Kidney capillary endothelial cell (primary cell): Measurements from ENCODE around the gene PAPPA.

Experiments used
- DNase-seq: peaks from one replicate; pipeline ENCODE4 v3.0.0-alpha.2; 2018; ENCODE audit warnings: low spot score

PAPPA gene

GRCh38 chr9:116318468-116319374, 165.1 kb downstream of the PAPPA start:
- DNase-seq, result no peak

DNA sequence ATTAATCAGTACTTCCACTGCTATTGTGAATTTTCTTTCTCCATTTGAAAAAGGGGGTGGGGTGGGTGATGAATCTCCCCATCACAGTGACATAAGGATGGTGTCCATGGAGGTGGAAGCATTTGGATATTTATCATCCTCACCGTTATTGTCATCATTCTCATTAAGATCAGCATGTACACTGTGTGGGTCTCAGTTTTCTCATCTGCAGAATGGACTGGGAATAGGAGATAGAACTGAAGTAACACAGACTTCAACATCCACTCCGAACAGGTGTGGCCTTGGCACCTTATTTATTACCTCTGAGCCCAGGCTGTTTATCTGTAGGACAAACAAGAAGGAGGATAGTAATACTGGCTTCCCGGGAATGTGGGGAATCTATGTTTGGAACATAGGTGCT, 165.9 kb downstream of the PAPPA start:
- DNase-seq, result no peak

- DNase-seq, result no peak
Measured at GRCh38 chr9:116320290-116320689, 166.7 kb downstream of the PAPPA start.

DNA sequence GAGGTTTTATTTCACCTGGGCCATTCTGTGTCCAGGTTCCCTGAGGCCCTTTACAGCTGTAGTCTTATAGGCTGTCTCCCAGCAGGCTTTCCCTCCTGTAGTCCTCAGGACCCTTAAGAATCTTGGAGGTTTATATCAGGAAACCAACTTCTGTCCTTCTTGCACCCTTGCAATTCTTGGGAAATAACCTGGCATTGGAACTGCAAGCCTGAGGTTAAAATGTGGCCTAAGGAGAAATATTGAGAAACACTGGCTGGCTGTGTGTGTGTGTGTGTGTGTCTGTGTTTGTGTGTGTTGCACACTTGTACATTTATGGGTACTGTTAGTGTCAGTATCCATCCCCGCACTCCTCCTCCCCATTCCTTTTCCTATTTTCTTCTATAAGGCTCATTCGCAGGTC, 168.9 kb downstream of the PAPPA start:
- no peak for DNase-seq

- DNase-seq, result no peak
Measured at GRCh38 chr9:116323012-116323411, 169.4 kb downstream of the PAPPA start.

GRCh38 chr9:116323571-116323970, 170.0 kb downstream of the PAPPA start:
- DNase-seq, result no peak

DNA sequence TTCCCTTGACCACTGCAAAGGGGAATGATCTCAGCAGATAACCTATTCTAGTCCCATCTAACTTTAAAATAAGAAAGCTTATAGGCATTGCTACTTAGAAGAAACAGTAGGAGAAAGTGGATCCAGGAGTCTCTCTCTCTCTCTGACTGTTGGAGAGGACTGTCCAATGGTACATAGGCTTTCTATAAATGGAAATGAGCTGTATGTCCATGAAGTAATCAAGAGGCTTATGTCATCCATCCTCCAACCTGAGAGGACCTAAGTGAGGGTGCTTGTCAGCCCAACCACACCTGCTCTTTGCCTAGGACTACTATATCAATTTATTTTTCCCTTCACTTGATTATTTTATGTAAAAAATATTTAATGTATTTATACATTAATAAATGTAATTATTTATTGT, 172.3 kb downstream of the PAPPA start:
- DNase-seq, result no peak

DNA sequence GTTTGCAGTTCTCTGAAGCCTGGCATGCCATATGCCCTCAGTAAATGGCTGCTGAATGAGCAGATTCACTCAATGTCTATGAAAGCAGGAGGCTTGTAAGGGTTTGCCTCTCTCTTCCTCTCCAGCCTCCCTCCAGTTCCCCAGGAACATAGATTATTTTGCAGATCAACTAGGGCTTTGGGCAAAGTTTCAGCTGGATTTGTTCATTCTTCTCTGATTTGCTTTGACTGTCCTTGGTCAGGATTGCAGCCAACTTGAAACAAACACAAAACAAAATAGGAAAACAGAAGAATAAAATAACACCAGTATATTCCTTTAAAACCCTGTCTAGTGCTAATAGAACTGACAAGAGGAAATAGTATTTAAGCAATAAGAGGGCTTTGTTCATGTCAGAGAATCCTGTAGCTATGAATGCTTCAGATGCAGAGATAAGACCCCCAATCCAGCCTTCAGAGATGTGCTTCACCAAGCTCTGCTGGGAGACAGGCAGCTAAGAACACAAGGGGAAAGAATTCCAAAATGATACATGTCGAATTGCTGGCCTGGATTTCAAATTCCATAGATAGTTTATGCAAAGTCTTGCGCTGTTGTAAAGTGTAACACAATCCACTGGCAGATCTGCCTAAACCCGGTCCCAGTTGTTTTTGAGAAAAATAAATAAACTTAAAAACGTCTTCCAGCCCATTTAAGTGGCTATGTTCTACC, 174.3 kb downstream of the PAPPA start:
- DNase-seq, result no peak

DNA sequence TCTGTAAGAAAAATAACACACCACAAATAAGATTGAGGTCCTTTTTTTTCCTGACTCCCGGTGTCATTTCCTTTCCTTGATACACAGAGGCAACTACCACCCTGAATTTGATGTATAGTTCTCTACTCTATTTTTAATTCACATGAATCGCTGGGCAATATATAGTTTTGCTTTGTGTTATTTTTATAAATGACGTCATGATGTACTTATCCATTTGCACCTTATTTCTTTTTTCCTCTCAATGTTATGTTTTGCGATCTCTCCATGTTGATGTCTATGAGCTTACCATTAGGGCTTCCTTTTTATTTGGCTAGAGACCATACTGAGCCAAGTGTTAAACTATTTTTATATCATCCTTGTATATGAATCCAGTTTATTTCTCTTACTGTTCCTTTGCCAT, 175.9 kb downstream of the PAPPA start:
- DNase-seq, result no peak

- DNase-seq, result no peak
Measured at GRCh38 chr9:116331241-116331640, 177.7 kb downstream of the PAPPA start.

DNA sequence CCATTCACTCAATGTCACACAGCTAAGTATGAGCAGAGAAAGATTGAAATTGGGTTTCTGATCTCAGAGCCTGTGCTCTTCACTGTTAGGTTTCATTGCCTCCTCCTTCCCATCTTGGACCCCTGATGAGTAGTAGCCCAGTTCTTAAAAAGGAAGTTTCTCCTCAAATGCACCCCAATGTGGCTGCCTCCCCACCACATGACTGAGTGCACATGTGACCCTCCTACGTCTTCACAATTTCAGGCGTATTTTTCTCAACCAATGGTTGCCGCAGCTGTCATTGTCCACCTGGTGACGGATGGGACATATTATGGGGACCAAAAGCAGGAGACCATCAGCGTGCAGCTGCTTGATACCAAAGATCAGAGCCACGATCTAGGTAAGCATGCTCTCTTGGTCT, 178.5 kb downstream of the PAPPA start:
- DNase-seq, result no peak

DNA sequence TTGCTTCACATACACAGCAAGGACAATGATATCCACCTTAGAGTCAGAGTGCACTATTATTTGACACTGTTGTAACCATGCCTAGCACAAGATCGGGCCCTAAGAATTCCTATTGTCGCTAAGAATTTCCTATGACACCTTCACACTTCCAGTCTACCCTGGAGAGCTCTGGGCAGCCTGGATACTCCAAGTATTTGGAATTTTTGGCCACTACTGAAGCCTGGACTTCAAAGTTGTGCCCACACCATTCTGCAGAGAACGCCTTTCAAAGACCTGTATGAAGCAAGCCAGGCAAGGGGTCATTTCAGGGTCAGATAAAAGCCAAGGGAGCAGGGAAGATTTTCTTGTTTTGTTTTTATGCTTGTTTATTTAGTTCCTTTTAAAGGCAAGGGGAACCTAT, 179.7 kb downstream of the PAPPA start:
- no peak for DNase-seq

- no peak for DNase-seq
Measured at GRCh38 chr9:116334546-116335150, 181.1 kb downstream of the PAPPA start.

- no peak for DNase-seq
Measured at GRCh38 chr9:116335392-116335791, 181.8 kb downstream of the PAPPA start.

DNA sequence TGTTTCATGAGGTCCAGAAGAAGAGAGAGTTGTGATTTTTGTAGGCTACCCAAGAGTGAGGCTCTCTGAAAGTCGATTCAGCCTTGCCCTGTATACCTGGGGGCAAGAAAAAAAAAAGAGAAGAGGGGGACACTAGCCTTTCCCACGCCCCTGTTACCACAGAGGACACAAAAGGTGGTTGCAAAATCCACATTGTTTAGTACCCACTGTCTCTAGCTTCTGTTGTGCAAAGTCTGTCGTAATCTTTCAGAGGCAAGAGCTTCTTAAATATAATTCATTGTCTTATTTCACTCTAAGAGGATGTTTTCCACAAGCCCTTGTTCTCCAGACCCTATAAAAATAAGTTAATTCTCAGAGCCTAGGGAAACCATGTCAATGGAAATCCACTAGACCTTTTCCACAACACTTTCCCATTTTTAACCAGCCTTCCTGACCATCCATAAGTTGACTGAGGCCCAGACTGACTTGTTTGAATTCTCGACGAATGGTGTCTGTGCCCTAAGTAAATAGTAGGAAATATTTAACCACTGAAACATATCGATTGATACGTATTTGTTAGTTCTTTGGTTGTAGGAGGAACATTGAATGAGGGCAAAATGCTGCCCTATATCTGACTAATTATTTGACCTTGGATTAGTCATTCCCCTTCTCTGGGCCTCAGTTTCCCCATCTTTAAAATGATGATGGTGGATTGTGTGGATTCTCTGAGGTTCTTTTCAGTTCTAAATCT, 182.7 kb downstream of the PAPPA start:
- no peak for DNase-seq

GRCh38 chr9:116337015-116337414, 183.4 kb downstream of the PAPPA start:
- DNase-seq, result no peak

- no peak for DNase-seq
Measured at GRCh38 chr9:116340270-116340669, 186.7 kb downstream of the PAPPA start.

GRCh38 chr9:116342061-116342460, 188.5 kb downstream of the PAPPA start:
- DNase-seq, result no peak

DNA sequence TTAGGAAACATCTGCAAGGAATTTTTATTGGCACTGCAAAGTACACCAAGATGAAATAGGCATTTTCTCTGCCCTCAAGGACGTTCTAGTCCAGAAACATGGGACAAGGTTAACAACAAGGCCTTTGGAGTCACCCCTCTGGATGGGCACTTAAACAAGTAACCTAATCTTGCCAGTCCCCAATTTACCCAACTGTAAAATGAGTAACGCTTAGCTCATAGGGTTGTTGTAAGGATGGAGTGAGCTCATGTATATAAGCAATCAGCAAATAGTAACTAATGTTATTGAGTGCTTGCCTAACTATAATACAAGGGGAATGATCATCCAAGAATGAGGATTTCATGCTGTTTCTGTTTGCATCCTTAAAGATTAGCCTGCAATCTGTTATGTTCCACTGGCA, 189.3 kb downstream of the PAPPA start:
- no peak for DNase-seq

- DNase-seq, result no peak
Measured at GRCh38 chr9:116344416-116344815, 190.8 kb downstream of the PAPPA start.

DNA sequence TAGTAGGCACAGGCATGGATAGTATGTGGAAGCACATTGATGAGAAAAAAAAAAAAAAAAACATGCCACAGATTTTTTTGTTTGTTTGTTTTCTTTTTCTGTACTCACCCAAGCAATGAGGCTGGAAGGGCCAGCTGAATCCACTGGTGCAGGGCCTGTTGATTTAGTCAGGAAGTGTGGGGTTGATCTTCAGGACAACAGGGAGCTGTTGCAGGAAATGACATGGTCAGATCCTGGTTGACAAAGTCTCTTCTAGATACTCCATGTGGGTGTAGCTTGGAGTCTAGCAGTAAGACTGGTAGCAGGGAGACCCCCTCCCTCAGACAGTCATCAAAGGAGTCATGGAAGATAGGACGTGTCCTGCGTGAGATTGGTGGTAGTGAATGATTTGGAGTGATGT, 191.8 kb downstream of the PAPPA start:
- DNase-seq, result no peak

DNA sequence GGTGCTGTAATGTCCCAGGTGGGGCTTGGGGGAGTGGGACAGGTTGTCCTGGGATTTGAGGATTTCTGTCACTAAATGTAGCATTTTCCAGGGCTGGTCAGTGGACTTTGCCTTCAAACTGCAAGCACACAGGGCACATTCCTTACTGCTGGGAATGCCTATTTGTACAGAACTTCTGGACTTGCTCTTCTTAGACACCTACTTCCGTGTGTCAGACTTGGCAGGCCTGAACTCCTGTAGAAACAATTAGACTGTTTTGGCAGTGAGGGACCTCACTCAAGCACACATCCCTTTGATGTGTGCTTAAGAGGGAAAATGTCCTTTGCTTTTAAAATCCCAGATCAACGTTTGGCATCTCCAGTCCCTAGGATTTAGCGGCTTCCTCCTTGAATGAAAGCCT, 192.2 kb downstream of the PAPPA start:
- DNase-seq, result no peak
